NCI-H748 (cell line): ENCODE data around the gene CIAO2A.
"Not testable (repeated sequence)": the region's sequence is repeated elsewhere in the genome, so short reads cannot be mapped to it uniquely, and the experiment has no call there.

Experiments used
- DNase-seq: peaks from one replicate; lab custom pipeline; 2025; ENCODE audit not compliant: unreplicated experiment; lab: John Stamatoyannopoulos, UW

Gene CIAO2A

GRCh38 chr15:64072812-64073211, 20.8 kb downstream of the CIAO2A start:
- no peak for DNase-seq

- DNase-seq = no peak
Observed at GRCh38 chr15:64071931-64072765, 21.5 kb downstream of the CIAO2A start.

- DNase-seq = no peak
Observed at GRCh38 chr15:64070965-64071851, 22.4 kb downstream of the CIAO2A start.

GRCh38 chr15:64070106-64070505, 23.5 kb downstream of the CIAO2A start:
- DNase-seq = no peak

- DNase-seq = no peak
Observed at GRCh38 chr15:64068133-64068532, 25.5 kb downstream of the CIAO2A start.

GRCh38 chr15:64067564-64068030, 26.0 kb downstream of the CIAO2A start:
- peak; percentile 48 for DNase-seq

- DNase-seq = no peak
Observed at GRCh38 chr15:64066451-64066850, 27.2 kb downstream of the CIAO2A start.

- DNase-seq = no peak
Observed at GRCh38 chr15:64060716-64061115, 32.9 kb downstream of the CIAO2A start.

GRCh38 chr15:64059104-64059503, 34.5 kb downstream of the CIAO2A start:
- DNase-seq = not testable (repeated sequence)

- DNase-seq = no peak
Observed at GRCh38 chr15:64058279-64058678, 35.4 kb downstream of the CIAO2A start.

GRCh38 chr15:64053674-64054073, 40.0 kb downstream of the CIAO2A start:
- DNase-seq = not testable (repeated sequence)

GRCh38 chr15:64052925-64053491, 40.6 kb downstream of the CIAO2A start:
- no peak for DNase-seq

- DNase-seq = no peak
Observed at GRCh38 chr15:64051407-64052259, 42.0 kb downstream of the CIAO2A start.

- DNase-seq = no peak
Observed at GRCh38 chr15:64051093-64051402, 42.6 kb downstream of the CIAO2A start.

GRCh38 chr15:64050281-64051092, 43.2 kb downstream of the CIAO2A start:
- peak; percentile 62 for DNase-seq

GRCh38 chr15:64048781-64049460, 44.7 kb downstream of the CIAO2A start:
- DNase-seq = no peak

GRCh38 chr15:64046421-64047153, 47.1 kb downstream of the CIAO2A start, which contains the start of gene DAPK2:
Gene DAPK2, minus strand, starts transcription at chr15:64046485. Its CDS starts 6,224 bp downstream, at chr15:64040261.
- peak; percentile 72 for DNase-seq

GRCh38 chr15:64045774-64046420, 47.7 kb downstream of the CIAO2A start:
- peak; percentile 17 for DNase-seq
